Measurements from ENCODE around the gene EPS8L2.

GRCh38 chr11:689625-690024, 16.4 kb upstream of the EPS8L2 start:
- TF ChIP-seq CTCF (IDR thresholded peaks at IDR 0.05) (no peak), POLR2A (IDR thresholded peaks at IDR 0.05) (no peak)
